CD4-positive, alpha-beta T cell treated with Interleukin-6 at 100 ng/mL for 8 hours (primary cell): ENCODE results near the gene ANKRD36C.
"Not testable (repeated sequence)": the region's sequence is repeated elsewhere in the genome, so short reads cannot be mapped to it uniquely, and the experiment has no call there.

ENCODE experiments used
- DNase-seq: peaks from one replicate; pipeline ENCODE4 v3.0.0-alpha.2; 2020; ENCODE audit warnings: mixed read lengths, low spot score

The ANKRD36C gene

GRCh38 chr2:96006248-96006647 lies 14.6 kb upstream of the ANKRD36C start:
- not testable (repeated sequence) for DNase-seq

- DNase-seq, result peak; percentile 12
Observed at GRCh38 chr2:95992520-95993272, 1.1 kb upstream of the ANKRD36C start.

GRCh38 chr2:95992102-95992501 lies 478 bp upstream of the ANKRD36C start:
- not testable (repeated sequence) for DNase-seq

GRCh38 chr2:95990884-95991283 lies 740 bp downstream of the ANKRD36C start:
- DNase-seq, result not testable (repeated sequence)

GRCh38 chr2:95951662-95952061 lies 40.0 kb downstream of the ANKRD36C start:
- DNase-seq, result not testable (repeated sequence)

GRCh38 chr2:95948039-95948438 lies 43.6 kb downstream of the ANKRD36C start:
- not testable (repeated sequence) for DNase-seq

GRCh38 chr2:95939947-95940346 lies 51.7 kb downstream of the ANKRD36C start:
- DNase-seq, result not testable (repeated sequence)

GRCh38 chr2:95930740-95931139 lies 60.9 kb downstream of the ANKRD36C start:
- DNase-seq, result not testable (repeated sequence)

GRCh38 chr2:95917007-95917406 lies 74.6 kb downstream of the ANKRD36C start:
- not testable (repeated sequence) for DNase-seq

- not testable (repeated sequence) for DNase-seq
Observed at GRCh38 chr2:95915131-95915530, 76.5 kb downstream of the ANKRD36C start.

GRCh38 chr2:95911431-95911830 lies 80.2 kb downstream of the ANKRD36C start:
- DNase-seq, result not testable (repeated sequence)

GRCh38 chr2:95894443-95894842 lies 97.2 kb downstream of the ANKRD36C start:
- DNase-seq, result not testable (repeated sequence)

GRCh38 chr2:95867929-95868328 lies 123.7 kb downstream of the ANKRD36C start:
- DNase-seq, result not testable (repeated sequence)

GRCh38 chr2:95867047-95867677 lies 124.5 kb downstream of the ANKRD36C start:
- not testable (repeated sequence) for DNase-seq

- DNase-seq, result not testable (repeated sequence)
Observed at GRCh38 chr2:95862121-95862520, 129.5 kb downstream of the ANKRD36C start.

- DNase-seq, result no peak
Observed at GRCh38 chr2:95836151-95836550, 155.5 kb downstream of the ANKRD36C start.

- not testable (repeated sequence) for DNase-seq
Observed at GRCh38 chr2:95834077-95835013, 157.3 kb downstream of the ANKRD36C start.

GRCh38 chr2:95824218-95824617 lies 167.4 kb downstream of the ANKRD36C start:
- DNase-seq, result not testable (repeated sequence)

GRCh38 chr2:95817521-95817920 lies 174.1 kb downstream of the ANKRD36C start:
- not testable (repeated sequence) for DNase-seq

- not testable (repeated sequence) for DNase-seq
Observed at GRCh38 chr2:95813311-95813710, 178.3 kb downstream of the ANKRD36C start.

- DNase-seq, result no peak
Observed at GRCh38 chr2:95799892-95800291, 191.7 kb downstream of the ANKRD36C start.
